NCI-H345 treated with DMSO at 0.1 percent for 48 hours (cell line): ENCODE data around the gene ARL13B.
"Not testable (repeated sequence)": the region's sequence is repeated elsewhere in the genome, so short reads cannot be mapped to it uniquely, and the experiment has no call there.

Experiments
- DNase-seq: peaks from one replicate; lab custom pipeline; 2025; ENCODE audit not compliant: unreplicated experiment; lab: John Stamatoyannopoulos, UW

The ARL13B gene

GRCh38 chr3:94062513-94063404, 82.8 kb downstream of the ARL13B start, which contains the start of the genes DHFR2 and NSUN3:
Gene DHFR2, minus strand, starts transcription at chr3:94062916. Its CDS starts 1,405 bp downstream, at chr3:94061511.
Gene NSUN3, plus strand, starts transcription at chr3:94063061. Its CDS starts 66 bp downstream, at chr3:94063127.
- DNase-seq = peak; percentile 81

GRCh38 chr3:94063496-94064119, 83.7 kb downstream of the ARL13B start:
- no peak for DNase-seq

- no peak for DNase-seq
These were observed 84.4 kb downstream of the ARL13B start for GRCh38 chr3:94064243-94064860.

GRCh38 chr3:94065122-94065521, 85.2 kb downstream of the ARL13B start:
- no peak for DNase-seq

GRCh38 chr3:94065819-94066480, 86.0 kb downstream of the ARL13B start:
- no peak for DNase-seq

- no peak for DNase-seq
These were observed 86.8 kb downstream of the ARL13B start for GRCh38 chr3:94066506-94067500.

- DNase-seq = no peak
These were observed 89.3 kb downstream of the ARL13B start for GRCh38 chr3:94069194-94069813.

GRCh38 chr3:94070341-94070911, 90.5 kb downstream of the ARL13B start:
- no peak for DNase-seq

GRCh38 chr3:94071713-94072284, 91.8 kb downstream of the ARL13B start:
- no peak for DNase-seq

GRCh38 chr3:94076055-94076454, 96.1 kb downstream of the ARL13B start:
- DNase-seq = no peak

GRCh38 chr3:94080552-94080951, 100.6 kb downstream of the ARL13B start:
- DNase-seq = not testable (repeated sequence)

GRCh38 chr3:94081884-94082283, 101.9 kb downstream of the ARL13B start:
- DNase-seq = no peak

GRCh38 chr3:94082391-94082937, 102.5 kb downstream of the ARL13B start:
- DNase-seq = no peak

GRCh38 chr3:94083261-94083660, 103.3 kb downstream of the ARL13B start:
- DNase-seq = no peak

GRCh38 chr3:94089126-94089525, 109.2 kb downstream of the ARL13B start:
- no peak for DNase-seq

GRCh38 chr3:94092086-94092485, 112.1 kb downstream of the ARL13B start:
- no peak for DNase-seq

- no peak for DNase-seq
These were observed 113.2 kb downstream of the ARL13B start for GRCh38 chr3:94093151-94093550.

GRCh38 chr3:94095111-94095510, 115.2 kb downstream of the ARL13B start:
- no peak for DNase-seq

GRCh38 chr3:94098452-94098851, 118.5 kb downstream of the ARL13B start:
- DNase-seq = no peak
